ENCODE data around the gene MRRF.

The MRRF gene

GRCh38 chr9:122228568-122229484 is 35.9 kb upstream of the MRRF start, which contains the start of gene LHX6:
Gene LHX6 (minus strand): TSS chr9:122228957. CDS start chr9:122228740, 217 bp downstream.
- no peak for DNase-seq

GRCh38 chr9:122229485-122229837 is 35.2 kb upstream of the MRRF start:
- no peak for DNase-seq

- DNase-seq: no peak
Measured at GRCh38 chr9:122232796-122233306, 31.8 kb upstream of the MRRF start.

- no peak for DNase-seq
Measured at GRCh38 chr9:122234022-122234748, 30.5 kb upstream of the MRRF start.

GRCh38 chr9:122236681-122237080 is 28.0 kb upstream of the MRRF start:
- no peak for DNase-seq

- no peak for DNase-seq
Measured at GRCh38 chr9:122239722-122240121, 25.0 kb upstream of the MRRF start.

- DNase-seq: no peak
Measured at GRCh38 chr9:122244349-122244748, 20.3 kb upstream of the MRRF start.

GRCh38 chr9:122246666-122247065 is 18.0 kb upstream of the MRRF start:
- DNase-seq: no peak

GRCh38 chr9:122248448-122248865 is 16.2 kb upstream of the MRRF start:
- DNase-seq: no peak

- DNase-seq: no peak
Measured at GRCh38 chr9:122251351-122251750, 13.3 kb upstream of the MRRF start.

GRCh38 chr9:122252796-122253195 is 11.9 kb upstream of the MRRF start:
- no peak for DNase-seq

GRCh38 chr9:122254761-122255160 is 9.9 kb upstream of the MRRF start:
- no peak for DNase-seq

GRCh38 chr9:122256206-122256605 is 8.5 kb upstream of the MRRF start:
- DNase-seq: no peak

- no peak for DNase-seq
Measured at GRCh38 chr9:122258886-122259415, 5.7 kb upstream of the MRRF start.

GRCh38 chr9:122261469-122261881 is 3.2 kb upstream of the MRRF start:
- DNase-seq: peak; percentile 47 to 73

- DNase-seq: no peak
Measured at GRCh38 chr9:122262073-122262472, 2.6 kb upstream of the MRRF start.

- DNase-seq: no peak
Measured at GRCh38 chr9:122263699-122264349, 858 bp upstream of the MRRF start.

- no peak for DNase-seq
Measured at GRCh38 chr9:122265149-122265915, 650 bp downstream of the MRRF start.

GRCh38 chr9:122268041-122268814 is 3.5 kb downstream of the MRRF start:
- no peak for DNase-seq

GRCh38 chr9:122274055-122274454 is 9.4 kb downstream of the MRRF start:
- DNase-seq: no peak

- no peak for DNase-seq
Measured at GRCh38 chr9:122276096-122276495, 11.4 kb downstream of the MRRF start.

All from NCI-H187 (cell line).